OCI-LY3 (cell line): Measurements from ENCODE around the gene TENM4.

Experiments
- H2AFZ ChIP-seq: fragments of 200-600, 300-600 bp; shearing (Covaris generic); 2 replicates; pipeline ENCODE4 v1.6.0; 2014; ENCODE audit warnings: antibody characterized with exemption, low read depth, low read length
- H3K27ac ChIP-seq: fragments of 200-600, 300-600 bp; sonication (generic); 2 replicates; pipeline ENCODE4 v1.5.1; 2014; ENCODE audit warnings: mild to moderate bottlenecking, low read length, moderate library complexity, mixed read lengths
- H3K27me3 ChIP-seq: fragments of 200-600, 300-600 bp; sonication (generic); 2 replicates; pipeline ENCODE4 v1.6.1; 2014; ENCODE audit warnings: low read depth, low read length, mixed read lengths
- H3K36me3 ChIP-seq: fragments of 200-600, 300-600 bp; sonication (generic); replicated peaks from 2 replicates; pipeline ENCODE3; 2014; ENCODE audit warnings: low read depth, low read length, mixed read lengths
- H3K4me1 ChIP-seq: fragments of 300-600, 200-600 bp; sonication (generic); 2 replicates; pipeline ENCODE4 v1.6.1; 2014; ENCODE audit warnings: low read length, mixed read lengths
- H3K4me2 ChIP-seq: fragments of 200-600, 300-600 bp; sonication (generic); 2 replicates; pipeline ENCODE4 v1.6.1; 2014; ENCODE audit warnings: low read length, mixed read lengths
- H3K4me3 ChIP-seq: fragments of 300-600, 200-600 bp; sonication (generic); 2 replicates; pipeline ENCODE4 v1.5.1; 2014; ENCODE audit warnings: antibody characterized with exemption, mild to moderate bottlenecking, low read length, moderate library complexity
- H3K79me2 ChIP-seq: fragments of 300-600, 200-600 bp; shearing (Covaris generic); 2 replicates; pipeline ENCODE4 v1.6.1; 2014; ENCODE audit warnings: mild to moderate bottlenecking, low read length, mixed read lengths
- H3K9ac ChIP-seq: fragments of 300-600, 200-600 bp; shearing (Covaris generic); 2 replicates; pipeline ENCODE4 v1.6.0; 2014; ENCODE audit warnings: mild to moderate bottlenecking, low read length, moderate library complexity
- H3K9me3 ChIP-seq: fragments of 200-600, 300-600 bp; shearing (Covaris generic); 2 replicates; pipeline ENCODE4 v1.6.1; 2014; ENCODE audit warnings: low read length, mixed read lengths; ENCODE audit not compliant: insufficient read depth
- H4K20me1 ChIP-seq: fragments of 200-600, 300-600 bp; sonication (generic); 2 replicates; pipeline ENCODE4 v1.6.1; 2016; ENCODE audit warnings: low read length, mixed read lengths; ENCODE audit not compliant: insufficient read depth
- CTCF ChIP-seq: fragments of 200-600, 300-600 bp; sonication (generic); IDR thresholded peaks from 2 replicates; pipeline ENCODE4 v1.5.1; 2014; ENCODE audit warnings: antibody characterized with exemption, low read length, low read depth
- EZH2phosphoT487 ChIP-seq: fragments of 200-600 bp; shearing (Covaris generic); IDR thresholded peaks from 2 replicates; pipeline ENCODE4 v1.6.1; 2018; ENCODE audit warnings: antibody characterized with exemption, mixed run types, low read depth

Gene TENM4

DNA sequence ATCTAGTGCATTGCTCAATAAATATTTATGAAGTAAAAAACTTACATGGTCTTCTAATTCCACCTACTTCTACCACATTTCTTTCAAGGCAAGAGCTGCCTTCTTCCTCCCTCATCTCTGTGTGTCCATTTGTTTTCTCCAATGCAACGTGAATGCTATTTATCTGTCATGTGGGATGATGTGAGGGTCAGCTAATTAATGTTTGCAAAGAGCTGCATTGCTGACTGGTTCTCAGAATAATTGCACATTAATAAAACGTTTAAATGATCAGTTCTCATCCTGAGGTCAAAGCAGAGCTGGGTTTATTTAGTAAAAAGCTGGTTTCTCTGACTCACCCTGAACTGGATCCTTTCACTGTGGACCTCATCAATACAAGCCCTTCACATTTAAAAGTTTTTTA is 8.7 kb downstream of the TENM4 start:
- H3K4me1 ChIP-seq = peaks cover 39% of the 10 kb centered on the region
- peaks cover 3% of the 10 kb centered on the region for H3K36me3 ChIP-seq
- H3K27me3 ChIP-seq = no peaks in the 10 kb centered on the region
- H3K9me3 ChIP-seq = no peaks in the 10 kb centered on the region
- H3K4me3 ChIP-seq = no peak overlapping the region
- H3K27ac ChIP-seq = no peak overlapping the region
- TF ChIP-seq EZH2phosphoT487 (no peak), CTCF (no peak)
- peaks cover 94% of the 10 kb centered on the region for H4K20me1 ChIP-seq
- H3K9ac ChIP-seq = no peak overlapping the region
- no peak overlapping the region for H3K4me2 ChIP-seq
- H2AFZ ChIP-seq = no peak overlapping the region
- peaks cover 96% of the 10 kb centered on the region for H3K79me2 ChIP-seq

- peaks cover 34% of the 10 kb centered on the region for H3K4me1 ChIP-seq
- H2AFZ ChIP-seq = no peak overlapping the region
- no peak overlapping the region for H3K4me3 ChIP-seq
- TF ChIP-seq CTCF (no peak), EZH2phosphoT487 (no peak)
- peaks cover 94% of the 10 kb centered on the region for H4K20me1 ChIP-seq
- H3K27me3 ChIP-seq = no peaks in the 10 kb centered on the region
- no peak overlapping the region for H3K4me2 ChIP-seq
- no peaks in the 10 kb centered on the region for H3K9me3 ChIP-seq
- H3K27ac ChIP-seq = no peak overlapping the region
- H3K9ac ChIP-seq = no peak overlapping the region
- peaks cover 96% of the 10 kb centered on the region for H3K79me2 ChIP-seq
- H3K36me3 ChIP-seq = peaks cover 6% of the 10 kb centered on the region
Measured at GRCh38 chr11:79431535-79431934, 9.3 kb downstream of the TENM4 start.

GRCh38 chr11:79430280-79430679 is 10.6 kb downstream of the TENM4 start:
- Histone ChIP-seq H4K20me1 (peaks cover 94% of the 10 kb centered on the region), H3K9ac (no peak overlapping the region), H3K4me1 (peaks cover 34% of the 10 kb centered on the region), H3K4me2 (no peak overlapping the region), H3K27me3 (no peaks in the 10 kb centered on the region), H3K36me3 (peaks cover 14% of the 10 kb centered on the region), H3K4me3 (no peak overlapping the region), H3K9me3 (no peaks in the 10 kb centered on the region), H3K27ac (no peak overlapping the region), H3K79me2 (peaks cover 98% of the 10 kb centered on the region), H2AFZ (no peak overlapping the region)
- TF ChIP-seq EZH2phosphoT487 (no peak), CTCF (peak; percentile 18; the same call in 1 of the 2 replicates)

DNA sequence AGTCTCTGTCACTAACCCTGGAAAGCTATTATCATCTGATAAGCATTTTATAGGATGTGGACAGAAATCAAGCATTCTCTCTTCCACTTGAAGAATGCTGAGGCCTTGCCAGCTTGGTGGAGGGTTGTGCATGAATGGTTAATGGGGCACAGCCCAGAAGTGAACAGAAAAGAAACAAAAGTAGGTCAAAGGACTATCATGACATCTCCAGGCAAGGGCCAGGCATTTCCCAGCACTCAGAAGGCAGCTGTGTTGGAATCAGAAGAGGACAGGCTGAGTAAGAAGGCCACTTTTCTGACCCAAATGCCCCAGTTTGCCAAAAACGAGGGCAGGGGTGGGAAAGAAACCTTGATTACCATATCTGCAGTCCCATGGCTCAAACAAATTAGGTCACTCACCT is 12.4 kb downstream of the TENM4 start:
- no peak overlapping the region; the same call in 1 of the 2 replicates for H3K27ac ChIP-seq
- peak overlapping the region; percentile 42 for H3K4me2 ChIP-seq
- H2AFZ ChIP-seq = no peak overlapping the region
- H3K79me2 ChIP-seq = peaks cover 95% of the 10 kb centered on the region
- H3K4me3 ChIP-seq = peak overlapping the region; percentile 8; the same call in 1 of the 2 replicates
- peaks cover 18% of the 10 kb centered on the region for H3K4me1 ChIP-seq
- H4K20me1 ChIP-seq = peaks cover 92% of the 10 kb centered on the region
- no peak for TF ChIP-seq CTCF
- TF ChIP-seq EZH2phosphoT487 = no peak
- peaks cover 14% of the 10 kb centered on the region for H3K36me3 ChIP-seq
- H3K27me3 ChIP-seq = no peaks in the 10 kb centered on the region
- H3K9ac ChIP-seq = no peak overlapping the region
- H3K9me3 ChIP-seq = no peaks in the 10 kb centered on the region
